NCI-H82 (cell line): Measurements from ENCODE around the gene RETREG1.

Experiments
- DNase-seq: peaks from one replicate; lab custom pipeline; 2025; lab: John Stamatoyannopoulos, UW

Gene RETREG1

GRCh38 chr5:16585041-16585667, 31.6 kb downstream of the RETREG1 start:
- DNase-seq: peak; percentile 6

DNA sequence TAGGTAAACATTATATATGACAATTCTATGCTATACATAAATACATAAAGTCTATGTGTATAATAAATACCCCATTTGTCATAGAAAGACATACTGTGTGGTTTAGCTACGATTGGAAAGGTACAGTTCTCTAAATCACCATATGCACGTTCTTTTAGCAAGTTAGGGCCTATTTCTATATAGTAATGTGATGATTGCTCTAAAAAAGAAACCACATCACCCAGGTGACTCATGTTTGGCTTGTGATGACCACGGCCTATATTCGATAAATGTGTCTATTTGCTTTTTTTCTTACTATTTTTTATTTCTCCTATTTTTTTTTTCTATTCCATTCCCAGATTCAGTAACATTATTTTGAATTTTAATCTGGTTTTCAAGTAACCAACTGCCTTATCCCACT, 34.7 kb downstream of the RETREG1 start:
- no peak for DNase-seq

DNA sequence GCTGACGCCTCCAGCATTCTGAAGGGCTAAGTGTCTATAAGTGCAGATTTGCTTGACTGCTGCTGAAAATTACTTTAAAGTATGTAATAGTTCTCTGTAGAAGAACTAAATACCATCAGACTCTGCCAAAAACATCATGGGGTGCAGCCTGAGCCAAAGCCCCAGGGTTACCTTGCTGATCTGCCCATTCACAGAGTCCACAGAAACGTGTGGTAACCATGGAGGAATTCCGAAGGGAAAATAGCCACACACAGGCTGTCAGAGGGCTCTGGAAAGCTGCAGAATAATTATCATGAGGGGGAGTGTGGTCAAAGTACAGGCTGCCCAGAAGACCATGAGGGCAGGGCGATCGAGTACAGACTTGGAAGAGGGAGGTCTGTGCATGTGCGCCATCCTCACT, 36.4 kb downstream of the RETREG1 start:
- DNase-seq: no peak

DNA sequence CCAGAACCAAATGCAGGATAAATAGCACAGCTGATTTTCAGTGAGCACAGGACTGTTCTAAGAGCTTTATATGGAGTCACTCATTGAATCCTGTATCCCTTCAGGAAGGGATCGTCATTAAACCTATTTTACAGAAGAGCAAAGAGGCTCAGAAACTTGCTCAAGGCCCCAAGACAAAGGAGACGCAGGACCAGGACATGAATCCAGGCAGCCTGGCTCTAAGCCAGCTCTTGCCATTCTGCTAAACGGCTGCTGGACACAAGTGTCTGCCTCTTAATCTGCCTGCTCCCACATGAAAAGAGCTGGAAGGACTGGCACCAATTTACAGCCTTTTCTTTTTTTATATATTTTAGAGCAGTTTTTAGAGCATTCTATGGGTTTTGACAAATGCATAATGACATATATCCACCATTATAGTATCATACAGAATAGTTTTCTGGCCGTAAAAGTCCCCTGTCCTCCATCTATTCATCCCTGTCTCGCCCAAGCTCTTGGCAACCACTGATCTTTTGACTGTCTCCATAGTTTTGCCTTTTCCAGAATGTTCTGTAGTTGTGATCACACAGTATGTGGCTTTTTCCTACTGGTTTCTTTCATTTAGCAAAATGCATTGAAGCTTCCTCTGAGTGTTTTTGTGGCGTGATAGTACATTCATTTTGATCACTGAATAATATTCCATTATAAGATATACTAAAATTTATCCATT, 37.5 kb downstream of the RETREG1 start:
- peak; percentile 60 for DNase-seq

DNA sequence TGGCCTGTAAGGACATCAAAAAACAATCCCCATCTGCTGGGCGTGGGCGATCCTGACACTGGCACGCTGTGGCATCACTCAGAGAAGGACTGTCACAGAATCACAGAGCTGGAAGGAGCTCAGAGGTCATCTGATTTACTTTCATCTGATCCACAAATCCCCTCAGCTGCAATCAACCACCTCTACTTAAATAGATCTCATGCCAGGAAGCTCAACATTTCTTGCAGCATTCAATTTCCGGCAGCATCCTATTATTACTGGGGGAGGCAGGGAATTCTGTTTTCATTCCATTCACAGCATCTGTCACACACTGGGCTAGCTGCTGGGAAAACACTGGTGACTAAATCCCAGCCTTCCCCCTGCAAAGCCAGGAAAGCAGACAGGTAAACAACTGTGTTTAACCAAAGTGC, 38.3 kb downstream of the RETREG1 start:
- peak; percentile 79 for DNase-seq

- no peak for DNase-seq
Observed at GRCh38 chr5:16577677-16578076, 39.1 kb downstream of the RETREG1 start.

DNA sequence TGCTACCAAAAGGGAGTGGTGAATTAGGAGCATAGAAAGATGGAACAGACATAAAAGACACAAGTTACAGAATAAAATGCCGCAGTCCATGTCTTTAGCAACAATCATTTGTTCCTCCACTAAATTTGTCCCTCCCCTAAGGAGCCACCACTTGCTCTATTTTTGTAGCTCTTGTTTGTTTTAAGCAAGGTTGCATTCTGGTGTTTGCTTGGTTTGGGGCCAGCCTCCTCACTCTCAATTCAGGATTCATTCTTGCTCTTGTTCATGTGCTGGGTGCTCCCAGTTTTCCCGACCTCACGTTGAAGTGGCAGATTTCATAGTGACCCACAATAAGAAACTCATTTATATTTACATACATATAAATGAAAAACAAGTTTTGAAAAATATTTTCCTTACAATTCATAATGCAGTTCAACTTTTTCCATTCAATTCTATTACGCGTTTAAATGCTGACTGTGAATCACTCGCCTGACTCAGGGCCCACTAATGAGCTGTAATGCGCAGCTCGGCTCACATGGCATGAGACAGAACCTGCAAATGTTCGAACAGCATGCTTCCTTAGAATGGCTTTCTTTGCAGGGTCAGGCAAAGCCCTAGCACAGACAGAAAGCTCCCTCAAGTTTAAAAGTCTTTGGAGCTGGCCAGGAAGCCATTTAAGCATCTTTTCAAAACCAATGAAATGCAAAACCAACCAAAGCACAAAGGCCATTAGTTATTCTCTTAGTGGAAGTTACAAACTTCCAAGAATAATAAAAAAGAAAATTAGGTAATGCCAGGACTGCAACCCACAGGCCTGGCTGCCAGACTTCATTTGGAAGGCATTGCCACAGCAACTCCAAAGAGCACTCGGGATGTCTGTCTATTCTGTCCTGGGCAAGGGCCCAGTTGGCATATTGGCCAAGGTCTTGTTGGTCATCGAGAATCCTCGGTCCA, 41.7 kb downstream of the RETREG1 start:
- DNase-seq: no peak

DNA sequence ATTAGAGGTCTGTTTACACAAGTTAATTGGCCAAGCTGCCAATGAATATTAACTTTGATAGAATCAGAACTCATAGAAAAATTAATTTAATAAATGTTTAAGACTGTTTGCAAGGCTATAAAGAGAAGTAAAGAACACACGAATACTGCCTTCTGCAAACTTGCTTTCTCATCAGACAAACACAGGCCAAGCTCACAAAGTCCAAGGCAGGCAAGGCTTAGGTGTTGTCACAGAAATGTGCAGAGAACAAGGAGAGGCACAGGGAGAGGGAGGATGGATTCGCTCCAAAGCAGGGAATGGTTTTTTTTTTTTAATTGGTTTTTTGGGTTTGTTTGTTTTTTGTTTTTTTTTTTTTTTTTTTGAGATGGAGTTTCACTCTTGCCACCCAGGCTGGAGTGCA, 43.4 kb downstream of the RETREG1 start:
- DNase-seq: no peak

GRCh38 chr5:16572289-16573015, 44.3 kb downstream of the RETREG1 start:
- DNase-seq: no peak

GRCh38 chr5:16571016-16571415, 45.8 kb downstream of the RETREG1 start:
- DNase-seq: no peak

DNA sequence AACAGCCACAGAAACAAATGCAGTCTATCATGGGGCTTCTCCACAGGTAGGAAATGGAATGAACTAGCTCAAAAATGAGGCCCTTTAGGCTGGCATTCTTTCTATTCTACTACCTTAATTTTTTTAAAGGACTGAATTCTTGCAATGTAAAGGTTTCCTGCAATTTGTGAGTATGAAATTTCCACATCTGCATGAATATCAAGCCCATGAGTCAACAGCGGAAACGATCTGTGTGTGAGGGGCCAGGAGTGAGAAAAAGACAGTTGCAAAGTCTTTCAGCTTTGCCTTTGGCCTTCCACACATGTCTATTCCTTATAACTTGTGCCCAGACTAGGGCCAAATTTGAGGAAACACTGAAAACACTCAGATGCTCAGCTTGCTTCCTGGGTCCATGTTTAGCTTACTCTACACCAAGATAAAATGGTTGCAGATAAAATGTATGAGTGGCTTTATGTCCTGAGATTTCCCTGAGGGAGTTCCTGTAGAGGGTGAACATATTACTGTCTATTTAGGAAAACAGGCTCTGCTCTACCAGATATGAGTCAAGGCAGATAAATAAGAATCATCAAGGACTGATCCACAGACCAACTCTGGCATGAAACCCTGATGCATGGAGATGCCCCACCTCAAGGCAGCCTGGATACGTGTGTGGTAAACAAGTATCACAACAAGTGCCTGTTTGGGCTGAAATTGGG, 46.5 kb downstream of the RETREG1 start:
- no peak for DNase-seq

- DNase-seq: no peak
Observed at GRCh38 chr5:16568875-16569580, 47.8 kb downstream of the RETREG1 start.

GRCh38 chr5:16567365-16567764, 49.4 kb downstream of the RETREG1 start:
- no peak for DNase-seq

GRCh38 chr5:16565118-16565517, 51.7 kb downstream of the RETREG1 start:
- DNase-seq: no peak

DNA sequence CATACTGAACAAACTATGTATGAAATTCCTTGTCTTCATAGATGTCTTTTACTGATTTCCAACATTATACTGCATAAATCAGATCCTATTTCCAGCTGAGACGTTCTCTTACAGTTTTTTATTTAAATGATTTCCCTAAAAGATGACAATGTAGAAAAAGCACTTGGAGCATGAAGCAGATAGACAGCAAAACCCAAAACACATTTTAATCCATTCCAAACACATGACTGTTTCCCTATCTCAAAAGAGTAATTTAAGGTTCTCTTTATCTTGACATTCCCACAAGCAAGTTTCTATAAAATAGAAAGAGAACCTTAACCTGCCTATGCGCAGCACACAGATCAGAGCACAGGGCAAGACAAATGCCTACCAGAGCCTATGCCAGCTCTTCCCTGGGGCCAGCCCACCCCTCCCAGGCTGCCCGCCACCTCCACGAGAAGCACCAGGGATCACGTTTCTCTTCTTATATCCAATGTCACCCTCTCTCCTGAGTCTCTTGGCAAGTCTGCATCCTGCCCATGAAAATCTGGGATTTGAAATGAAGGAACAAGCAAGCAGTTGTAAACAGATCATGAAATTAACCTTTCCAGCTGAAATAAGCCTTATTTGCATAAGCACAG, 52.4 kb downstream of the RETREG1 start:
- no peak for DNase-seq

DNA sequence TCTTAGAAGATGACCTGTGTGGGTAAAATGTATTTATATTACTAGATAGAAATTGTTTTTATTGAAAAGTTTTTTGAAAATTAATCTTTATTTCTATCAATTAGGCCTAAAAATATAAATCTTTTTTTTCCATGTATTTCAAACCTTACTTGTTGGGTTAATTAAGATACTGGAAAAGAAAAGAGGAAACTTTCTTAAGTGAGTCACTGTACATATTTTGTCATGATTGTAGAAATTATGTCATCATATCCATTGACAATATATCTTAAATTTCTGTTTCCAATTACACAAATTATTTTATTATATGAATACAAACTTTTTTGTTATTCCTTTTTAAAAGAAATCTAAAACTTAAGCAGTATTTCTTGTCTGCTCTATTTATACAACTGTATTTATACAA, 53.1 kb downstream of the RETREG1 start:
- no peak for DNase-seq

DNA sequence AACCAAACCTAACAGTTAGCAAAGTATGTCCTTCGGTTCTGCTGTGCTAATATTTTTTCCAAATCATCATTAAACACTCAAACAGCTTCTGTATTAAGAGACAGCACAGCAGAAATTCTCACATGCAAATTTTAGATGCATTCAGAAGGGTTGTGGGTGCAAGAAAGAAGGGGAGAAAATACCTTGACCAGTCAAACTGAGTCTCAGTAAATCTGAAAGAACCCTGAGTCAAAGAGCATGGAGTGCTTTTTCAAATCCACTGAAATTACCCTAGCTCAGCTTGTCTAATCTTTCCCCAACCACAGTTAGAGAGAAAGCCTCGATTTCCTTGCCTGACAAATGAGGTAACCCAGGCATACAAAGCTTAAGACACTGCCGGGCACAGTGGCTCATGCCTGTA, 55.1 kb downstream of the RETREG1 start:
- DNase-seq: no peak

GRCh38 chr5:16559702-16560101, 57.1 kb downstream of the RETREG1 start:
- no peak for DNase-seq

GRCh38 chr5:16558984-16559629, 57.7 kb downstream of the RETREG1 start:
- DNase-seq: no peak

- no peak for DNase-seq
Observed at GRCh38 chr5:16557477-16557876, 59.3 kb downstream of the RETREG1 start.
